PFSK-1 (cell line): ENCODE measurements around the gene SMC4.

Source experiments
- FOXP2 ChIP-seq: optimal IDR thresholded peaks from 2 replicates; pipeline ENCODE3; 2011; ENCODE audit warnings: borderline replicate concordance, control low read depth, inconsistent platforms; ENCODE audit not compliant: insufficient read depth; ENCODE audit errors: extremely low read length, extremely low read depth
- POLR2AphosphoS5 ChIP-seq: IDR thresholded peaks from 2 replicates; pipeline ENCODE4 v1.6.1; 2012; ENCODE audit warnings: low read depth, mild to moderate bottlenecking, control low read depth, low read length, moderate library complexity
- REST ChIP-seq, 2 experiments: IDR thresholded peaks; 2 replicates each; pipeline versions ENCODE4 v1.6.1 to v1.8.0; 2011 to 2012; ENCODE audit warnings: low read depth in 2 of 2, low read length in 2 of 2, control low read depth in 1 of 2, inconsistent platforms in 1 of 2, mild to moderate bottlenecking in 1 of 2, moderate library complexity in 1 of 2; ENCODE audit not compliant: insufficient read depth in 1 of 2
- SIN3A ChIP-seq: IDR thresholded peaks from 2 replicates; pipeline ENCODE4 v1.6.1; 2012; ENCODE audit warnings: mild to moderate bottlenecking, low read length, moderate library complexity, borderline replicate concordance; ENCODE audit not compliant: insufficient read depth
- TAF1 ChIP-seq: IDR thresholded peaks from 2 replicates; pipeline ENCODE4 v1.6.1; 2012; ENCODE audit warnings: low read length, control low read depth, borderline replicate concordance; ENCODE audit not compliant: insufficient read depth

SMC4 gene

GRCh38 chr3:160478338-160478737 lies 78.9 kb downstream of the SMC4 start:
- TF ChIP-seq REST (IDR thresholded peaks at IDR 0.05; ENCODE audit: insufficient read depth in 1 of 2, low read depth in 2 of 2, low read length in 2 of 2) (no peak), TAF1 (no peak)

- TF ChIP-seq TAF1, result no peak
- no peak for TF ChIP-seq POLR2AphosphoS5
- TF ChIP-seq FOXP2, result no peak
- TF ChIP-seq REST (IDR thresholded peaks at IDR 0.05; ENCODE audit: insufficient read depth in 1 of 2, low read depth in 2 of 2, low read length in 2 of 2), result no peak
- TF ChIP-seq SIN3A, result no peak
These were observed 79.9 kb downstream of the SMC4 start for GRCh38 chr3:160479376-160479775.

GRCh38 chr3:160480931-160481330 lies 81.5 kb downstream of the SMC4 start:
- no peak for TF ChIP-seq FOXP2

GRCh38 chr3:160481856-160482255 lies 82.4 kb downstream of the SMC4 start:
- no peak for TF ChIP-seq POLR2AphosphoS5

- no peak for TF ChIP-seq POLR2AphosphoS5
- TF ChIP-seq TAF1, result no peak
- no peak for TF ChIP-seq REST (IDR thresholded peaks at IDR 0.05; ENCODE audit: insufficient read depth in 1 of 2, low read depth in 2 of 2, low read length in 2 of 2)
- TF ChIP-seq FOXP2, result no peak
- no peak for TF ChIP-seq SIN3A
These were observed 83.3 kb downstream of the SMC4 start for GRCh38 chr3:160482796-160483195.
